Nucleus accumbens (tissue), 56 donors: ENCODE data around the gene GSDMA.
"Not testable (repeated sequence)": the region's sequence is repeated elsewhere in the genome, so short reads cannot be mapped to it uniquely, and the experiment has no call there.

Experiments used
- DNase-seq, 56 donors: peaks; one replicate each; lab custom pipeline; 2025; lab: John Stamatoyannopoulos, UW

The GSDMA gene

DNA sequence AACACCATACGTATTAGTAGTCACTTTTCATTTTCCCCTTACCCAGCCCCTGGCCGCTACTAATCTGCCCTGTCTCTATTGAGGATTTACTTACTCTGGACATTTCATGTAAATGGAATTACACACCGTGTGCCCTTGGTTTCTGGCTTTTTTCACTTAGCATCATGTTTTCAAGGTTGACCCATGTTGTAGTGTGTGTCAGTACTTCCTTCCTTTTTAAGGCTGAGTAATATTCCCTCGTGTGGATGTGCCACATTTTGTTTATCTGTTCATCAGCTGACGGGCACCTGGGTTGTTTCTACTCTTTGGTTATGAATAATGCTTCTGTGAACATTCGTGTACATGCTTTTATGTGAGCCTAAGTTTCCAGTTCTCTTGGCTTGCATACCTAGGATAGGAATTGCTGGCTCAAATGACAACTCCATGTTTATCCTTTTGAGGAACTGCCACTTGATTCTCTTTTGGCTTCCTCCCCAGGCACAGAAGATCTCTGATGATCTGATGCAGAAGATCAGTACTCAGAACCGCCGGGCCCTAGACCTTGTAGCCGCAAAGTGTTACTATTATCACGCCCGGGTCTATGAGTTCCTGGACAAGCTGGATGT lies 25.5 kb downstream of the GSDMA start:
- no peak for DNase-seq

DNA sequence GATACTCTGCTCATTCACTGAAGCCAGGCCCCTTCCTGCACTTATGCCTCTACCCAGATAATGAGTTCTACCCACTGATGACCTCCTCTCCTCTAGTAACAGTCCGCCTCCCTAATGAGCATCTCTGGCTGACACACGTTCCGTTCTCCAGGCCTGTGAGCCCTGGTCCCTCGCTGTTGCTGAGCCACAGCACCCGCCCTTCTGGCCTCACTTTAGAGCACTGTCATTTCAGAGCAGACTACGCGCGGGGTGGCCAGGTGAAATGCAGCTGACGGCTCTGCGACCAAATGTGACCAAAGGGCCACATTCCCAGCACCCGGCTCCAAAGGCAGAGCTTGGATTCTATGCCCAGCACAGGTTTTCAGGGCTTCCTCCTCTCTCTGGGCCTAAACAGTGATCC lies 31.6 kb downstream of the GSDMA start:
- DNase-seq, result no peak

DNA sequence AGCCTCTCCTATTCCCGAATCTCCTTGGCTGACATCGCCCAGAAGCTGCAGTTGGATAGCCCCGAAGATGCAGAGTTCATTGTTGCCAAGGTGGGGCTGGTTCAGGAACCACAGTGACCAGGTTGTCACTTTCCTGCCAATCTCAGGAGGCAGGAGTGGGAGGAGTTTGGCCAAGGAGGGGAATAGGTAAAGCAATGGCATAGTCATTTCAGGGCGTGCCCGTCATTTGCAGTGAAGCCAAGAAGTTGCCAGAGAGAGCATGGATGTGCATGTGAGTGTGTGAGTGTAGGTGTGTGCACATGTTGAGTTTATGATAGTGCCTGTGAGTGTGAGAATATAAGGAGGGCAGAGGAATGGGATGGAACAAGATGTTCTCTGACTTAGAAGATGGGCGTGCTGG lies 32.6 kb downstream of the GSDMA start:
- DNase-seq, result no peak

DNA sequence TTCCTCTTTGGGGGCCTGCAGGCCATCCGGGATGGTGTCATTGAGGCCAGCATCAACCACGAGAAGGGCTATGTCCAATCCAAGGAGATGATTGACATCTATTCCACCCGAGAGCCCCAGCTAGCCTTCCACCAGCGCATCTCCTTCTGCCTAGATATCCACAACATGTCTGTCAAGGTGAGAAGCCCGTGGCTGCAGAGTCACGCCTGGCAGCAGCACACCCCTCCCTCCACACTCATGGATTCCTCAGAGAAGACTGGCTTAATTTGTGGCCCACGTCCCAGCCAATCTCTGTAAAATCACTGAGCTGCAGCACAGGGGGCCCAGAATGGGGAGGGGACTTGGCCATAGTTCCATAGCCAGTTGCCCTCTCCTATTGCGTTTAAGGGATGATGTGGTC lies 33.4 kb downstream of the GSDMA start:
- DNase-seq, result no peak

DNA sequence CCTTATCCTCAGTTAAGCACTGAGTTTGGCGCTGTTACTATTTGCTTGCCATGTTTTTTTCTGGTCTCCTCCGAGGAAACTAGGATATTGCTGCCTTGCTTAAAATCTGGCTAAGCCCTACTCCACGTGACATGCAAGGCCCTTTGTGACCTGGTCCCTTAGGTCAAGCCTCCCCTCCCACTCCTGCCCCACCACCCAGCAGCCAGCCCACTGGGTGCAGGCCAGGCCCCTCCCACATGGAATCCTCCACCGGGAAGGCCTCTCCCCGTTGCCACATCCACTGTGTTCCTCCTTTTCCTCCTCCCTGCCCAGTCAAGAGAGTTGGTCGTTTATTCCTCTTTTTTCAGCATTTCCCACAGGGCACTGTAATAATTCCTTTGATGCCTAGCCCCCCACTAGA lies 34.0 kb downstream of the GSDMA start:
- no peak for DNase-seq

DNA sequence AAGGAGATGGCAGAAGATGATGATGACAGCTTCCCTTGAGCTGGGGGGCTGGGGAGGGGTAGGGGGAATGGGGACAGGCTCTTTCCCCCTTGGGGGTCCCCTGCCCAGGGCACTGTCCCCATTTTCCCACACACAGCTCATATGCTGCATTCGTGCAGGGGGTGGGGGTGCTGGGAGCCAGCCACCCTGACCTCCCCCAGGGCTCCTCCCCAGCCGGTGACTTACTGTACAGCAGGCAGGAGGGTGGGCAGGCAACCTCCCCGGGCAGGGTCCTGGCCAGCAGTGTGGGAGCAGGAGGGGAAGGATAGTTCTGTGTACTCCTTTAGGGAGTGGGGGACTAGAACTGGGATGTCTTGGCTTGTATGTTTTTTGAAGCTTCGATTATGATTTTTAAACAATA lies 34.7 kb downstream of the GSDMA start:
- DNase-seq, result no peak

DNA sequence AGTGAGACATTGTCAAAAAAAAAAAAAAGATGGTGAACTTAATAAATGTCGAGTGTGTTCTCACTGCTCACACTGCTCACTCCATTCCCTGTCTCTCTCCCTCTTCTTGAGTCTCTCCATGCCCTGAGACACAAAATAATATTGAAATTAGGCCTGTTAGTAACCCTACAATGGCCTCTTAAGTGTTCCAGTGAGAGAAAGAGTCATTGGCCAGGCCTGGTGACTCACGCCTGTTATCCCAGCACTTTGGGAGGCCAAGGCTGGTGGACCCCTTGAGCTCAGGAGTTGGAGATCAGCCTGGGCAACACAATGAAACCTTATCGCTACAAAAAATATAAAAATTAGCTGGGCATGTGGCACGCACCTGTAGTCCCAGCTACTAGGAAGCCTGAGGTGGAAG lies 36.3 kb downstream of the GSDMA start:
- DNase-seq, result no peak

DNA sequence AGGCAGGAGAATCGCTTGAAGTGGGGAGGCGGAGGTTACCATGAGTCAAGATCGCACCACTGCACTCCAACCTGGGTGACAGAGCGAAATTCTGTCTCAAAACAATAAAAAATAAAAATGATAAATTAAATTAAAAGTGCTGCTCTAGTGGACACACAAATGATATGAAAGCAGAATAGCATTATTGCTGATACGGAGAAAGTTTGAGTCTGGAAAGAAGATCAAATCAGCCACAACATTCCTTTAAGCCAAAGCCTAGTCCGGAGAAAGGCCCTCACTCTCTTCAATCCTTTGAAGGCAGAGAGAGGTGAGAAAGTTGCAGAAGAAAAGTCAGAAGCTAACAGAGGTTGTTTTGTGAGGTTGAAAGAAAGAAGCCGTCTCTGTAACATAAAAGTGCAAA lies 37.4 kb downstream of the GSDMA start:
- no peak for DNase-seq

DNA sequence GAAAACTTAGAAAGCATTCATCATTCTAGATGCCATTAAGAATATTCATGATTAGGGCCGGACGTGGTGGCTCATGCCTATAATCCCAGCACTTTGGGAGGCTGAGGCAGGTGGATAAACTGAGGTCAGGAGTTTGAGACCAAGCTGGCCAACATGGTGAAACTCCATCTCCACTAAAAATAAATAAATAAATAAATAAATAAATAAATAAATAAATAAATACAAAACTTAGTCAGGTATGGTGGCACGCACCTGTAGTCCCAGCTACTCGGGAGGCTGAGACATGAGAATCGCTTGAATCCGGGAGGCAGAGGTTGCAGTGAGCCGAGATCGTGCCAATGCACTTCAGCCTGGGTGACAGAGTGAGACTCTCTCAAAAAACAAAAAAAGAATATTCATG lies 38.5 kb downstream of the GSDMA start:
- not testable (repeated sequence) for DNase-seq

DNA sequence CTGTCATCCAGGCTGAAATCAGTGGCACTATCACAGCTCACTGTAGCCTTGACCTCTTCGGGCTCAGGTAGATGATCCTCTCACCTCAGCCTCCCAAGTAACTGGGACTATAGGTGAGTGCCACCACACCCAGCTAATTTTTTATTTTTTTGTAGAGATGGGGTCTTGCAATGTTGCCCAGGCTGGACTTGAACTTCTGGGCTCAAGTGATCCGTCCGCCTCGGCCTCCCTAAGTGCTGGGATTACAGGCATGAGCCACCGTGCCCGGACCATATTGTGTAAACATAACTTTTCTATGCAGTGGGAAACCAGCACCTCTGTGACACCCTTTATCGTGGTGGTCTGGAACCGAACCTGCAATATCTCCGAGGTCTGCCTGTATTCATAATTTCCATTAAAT lies 41.3 kb downstream of the GSDMA start:
- DNase-seq, result no peak

DNA sequence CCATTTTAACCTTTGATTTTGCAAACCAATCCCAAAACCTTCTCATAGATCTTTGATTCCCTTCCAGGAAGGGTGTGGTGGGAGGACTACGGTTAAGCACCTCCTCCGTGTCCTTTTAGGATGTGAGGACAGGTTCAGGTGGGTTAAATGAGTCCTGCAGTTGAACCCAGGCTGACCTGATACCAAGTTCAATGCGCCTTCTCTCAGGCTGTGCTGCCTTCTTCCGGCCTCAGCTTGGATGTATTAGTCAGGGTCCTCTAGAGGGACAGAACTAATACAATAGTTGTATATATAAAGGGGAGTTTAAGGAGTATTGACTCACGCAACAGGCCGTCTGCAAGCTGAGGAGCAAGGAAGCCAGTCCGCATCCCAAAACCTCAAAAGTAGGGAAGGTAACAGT lies 41.9 kb downstream of the GSDMA start:
- no peak for DNase-seq

DNA sequence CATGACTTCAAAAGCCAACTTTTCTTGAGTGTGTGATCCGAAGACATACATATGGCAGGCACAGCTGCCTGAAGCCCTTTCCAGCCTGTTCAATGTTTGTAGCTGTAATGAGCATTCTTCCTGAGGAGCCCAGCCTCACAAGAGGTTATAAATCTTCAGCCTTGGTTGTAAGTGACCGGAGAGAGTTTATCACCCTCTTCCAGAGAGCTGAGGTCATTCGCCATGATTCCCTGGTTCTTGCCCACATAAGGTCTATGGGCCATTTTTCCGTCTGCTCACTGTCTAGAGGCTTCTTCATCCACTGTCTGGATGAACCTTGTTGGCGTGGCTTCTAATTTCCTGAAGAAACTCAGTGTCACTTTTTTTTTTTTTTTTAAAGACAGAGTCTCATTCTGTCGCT lies 42.7 kb downstream of the GSDMA start:
- DNase-seq, result no peak

DNA sequence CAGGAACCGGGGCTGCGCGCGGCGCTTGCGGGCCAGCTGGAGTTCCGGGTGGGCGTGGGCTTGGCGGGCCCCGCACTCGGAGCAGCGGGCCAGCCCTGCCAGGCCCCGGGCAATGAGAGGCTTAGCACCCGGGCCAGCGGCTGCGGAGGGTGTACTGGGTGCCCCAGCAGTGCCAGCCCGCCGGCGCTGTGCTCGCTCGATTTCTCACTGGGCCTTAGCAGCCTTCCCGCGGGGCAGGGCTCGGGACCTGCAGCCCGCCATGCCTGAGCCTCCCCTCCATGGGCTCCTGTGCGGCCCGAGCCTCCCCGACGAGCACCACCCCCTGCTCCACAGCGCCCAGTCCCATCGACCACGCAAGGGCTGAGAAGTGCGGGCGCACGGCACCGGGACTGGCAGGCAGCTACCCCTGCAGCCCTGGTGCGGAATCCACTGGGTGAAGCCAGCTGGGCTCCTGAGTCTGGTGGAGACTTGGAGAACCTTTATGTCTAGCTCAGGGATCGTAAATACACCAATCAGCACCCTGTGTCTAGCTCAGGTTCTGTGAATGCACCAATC lies 48.2 kb downstream of the GSDMA start:
- DNase-seq, result not testable (repeated sequence)

DNA sequence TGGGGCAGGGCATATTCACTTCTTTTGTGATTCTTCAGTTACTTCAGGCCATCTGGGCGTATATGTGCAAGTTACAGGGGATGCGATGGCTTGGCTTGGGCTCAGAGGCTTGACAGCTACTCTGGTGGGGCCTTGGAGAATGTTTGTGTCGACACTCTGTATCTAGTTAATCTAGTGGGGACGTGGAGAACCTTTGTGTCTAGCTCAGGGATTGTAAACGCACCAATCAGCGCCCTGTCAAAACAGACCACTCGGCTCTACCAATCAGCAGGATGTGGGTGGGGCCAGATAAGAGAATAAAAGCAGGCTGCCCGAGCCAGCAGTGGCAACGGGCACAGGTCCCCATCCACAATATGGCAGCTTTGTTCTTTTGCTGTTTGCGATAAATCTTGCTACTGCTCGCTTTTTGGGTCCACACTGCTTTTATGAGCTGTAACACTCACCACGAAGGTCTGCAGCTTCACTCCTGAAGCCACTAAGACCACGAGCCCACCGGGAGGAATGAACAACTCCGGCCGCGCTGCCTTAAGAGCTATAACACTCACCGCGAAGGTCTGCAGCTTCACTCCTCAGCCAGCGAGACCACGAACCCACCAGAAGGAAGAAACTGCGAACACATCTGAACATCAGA lies 49.3 kb downstream of the GSDMA start:
- not testable (repeated sequence) for DNase-seq

DNA sequence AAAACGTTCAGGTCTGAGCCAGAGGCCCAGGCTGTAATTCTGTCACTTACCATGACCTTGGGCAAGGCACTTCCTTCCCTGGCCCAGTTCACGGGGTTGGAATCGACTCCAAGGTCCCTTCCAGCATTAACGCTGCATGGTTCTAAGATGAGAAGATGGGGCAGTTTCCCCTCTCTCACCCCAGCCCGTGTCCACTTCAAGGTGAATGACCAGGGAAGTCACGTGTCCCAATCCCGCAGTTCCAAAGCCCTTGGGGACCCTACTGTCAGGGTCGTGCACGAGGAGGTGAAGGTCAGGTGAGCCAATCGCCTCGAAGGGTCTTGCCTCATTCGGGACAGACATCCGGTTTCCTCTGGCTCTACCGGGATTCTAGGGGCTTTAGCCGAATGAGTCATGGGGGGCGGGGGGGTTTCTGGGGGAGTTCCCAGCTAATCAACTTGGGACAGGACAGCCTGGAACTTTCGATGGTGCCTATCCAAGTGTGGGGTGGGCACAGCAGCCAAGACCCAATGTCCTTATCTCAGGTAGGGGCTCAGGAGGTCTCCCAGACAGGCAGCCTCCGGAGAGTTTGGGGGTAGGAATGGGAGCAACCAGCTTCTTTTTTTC lies 51.7 kb downstream of the GSDMA start:
- no peak for DNase-seq

DNA sequence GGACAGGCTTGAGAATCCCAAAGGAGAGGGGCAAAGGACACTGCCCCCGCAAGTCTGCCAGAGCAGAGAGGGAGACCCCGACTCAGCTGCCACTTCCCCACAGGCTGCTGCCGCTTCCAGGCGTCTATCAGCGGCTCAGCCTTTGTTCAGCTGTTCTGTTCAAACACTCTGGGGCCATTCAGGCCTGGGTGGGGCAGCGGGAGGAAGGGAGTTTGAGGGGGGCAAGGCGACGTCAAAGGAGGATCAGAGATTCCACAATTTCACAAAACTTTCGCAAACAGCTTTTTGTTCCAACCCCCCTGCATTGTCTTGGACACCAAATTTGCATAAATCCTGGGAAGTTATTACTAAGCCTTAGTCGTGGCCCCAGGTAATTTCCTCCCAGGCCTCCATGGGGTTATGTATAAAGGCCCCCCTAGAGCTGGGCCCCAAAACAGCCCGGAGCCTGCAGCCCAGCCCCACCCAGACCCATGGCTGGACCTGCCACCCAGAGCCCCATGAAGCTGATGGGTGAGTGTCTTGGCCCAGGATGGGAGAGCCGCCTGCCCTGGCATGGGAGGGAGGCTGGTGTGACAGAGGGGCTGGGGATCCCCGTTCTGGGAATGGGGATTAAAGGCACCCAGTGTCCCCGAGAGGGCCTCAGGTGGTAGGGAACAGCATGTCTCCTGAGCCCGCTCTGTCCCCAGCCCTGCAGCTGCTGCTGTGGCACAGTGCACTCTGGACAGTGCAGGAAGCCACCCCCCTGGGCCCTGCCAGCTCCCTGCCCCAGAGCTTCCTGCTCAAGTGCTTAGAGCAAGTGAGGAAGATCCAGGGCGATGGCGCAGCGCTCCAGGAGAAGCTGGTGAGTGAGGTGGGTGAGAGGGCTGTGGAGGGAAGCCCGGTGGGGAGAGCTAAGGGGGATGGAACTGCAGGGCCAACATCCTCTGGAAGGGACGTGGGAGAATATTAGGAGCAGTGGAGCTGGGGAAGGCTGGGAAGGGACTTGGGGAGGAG lies 52.5 kb downstream of the GSDMA start, which contains the start of gene CSF3:
Gene CSF3, plus strand, starts transcription at position 436 of the 993 bp plus-strand sequence. Its CDS starts 35 bp downstream, at position 471.
- no peak for DNase-seq

DNA sequence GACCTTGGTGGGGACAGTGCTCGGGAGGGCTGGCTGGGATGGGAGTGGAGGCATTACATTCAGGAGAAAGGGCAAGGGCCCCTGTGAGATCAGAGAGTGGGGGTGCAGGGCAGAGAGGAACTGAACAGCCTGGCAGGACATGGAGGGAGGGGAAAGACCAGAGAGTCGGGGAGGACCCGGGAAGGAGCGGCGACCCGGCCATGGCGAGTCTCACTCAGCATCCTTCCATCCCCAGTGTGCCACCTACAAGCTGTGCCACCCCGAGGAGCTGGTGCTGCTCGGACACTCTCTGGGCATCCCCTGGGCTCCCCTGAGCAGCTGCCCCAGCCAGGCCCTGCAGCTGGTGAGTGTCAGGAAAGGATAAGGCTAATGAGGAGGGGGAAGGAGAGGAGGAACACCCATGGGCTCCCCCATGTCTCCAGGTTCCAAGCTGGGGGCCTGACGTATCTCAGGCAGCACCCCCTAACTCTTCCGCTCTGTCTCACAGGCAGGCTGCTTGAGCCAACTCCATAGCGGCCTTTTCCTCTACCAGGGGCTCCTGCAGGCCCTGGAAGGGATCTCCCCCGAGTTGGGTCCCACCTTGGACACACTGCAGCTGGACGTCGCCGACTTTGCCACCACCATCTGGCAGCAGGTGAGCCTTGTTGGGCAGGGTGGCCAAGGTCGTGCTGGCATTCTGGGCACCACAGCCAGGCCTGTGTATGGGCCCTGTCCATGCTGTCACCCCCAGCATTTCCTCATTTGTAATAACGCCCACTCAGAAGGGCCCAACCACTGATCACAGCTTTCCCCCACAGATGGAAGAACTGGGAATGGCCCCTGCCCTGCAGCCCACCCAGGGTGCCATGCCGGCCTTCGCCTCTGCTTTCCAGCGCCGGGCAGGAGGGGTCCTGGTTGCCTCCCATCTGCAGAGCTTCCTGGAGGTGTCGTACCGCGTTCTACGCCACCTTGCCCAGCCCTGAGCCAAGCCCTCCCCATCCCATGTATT lies 53.5 kb downstream of the GSDMA start:
- DNase-seq, result no peak

DNA sequence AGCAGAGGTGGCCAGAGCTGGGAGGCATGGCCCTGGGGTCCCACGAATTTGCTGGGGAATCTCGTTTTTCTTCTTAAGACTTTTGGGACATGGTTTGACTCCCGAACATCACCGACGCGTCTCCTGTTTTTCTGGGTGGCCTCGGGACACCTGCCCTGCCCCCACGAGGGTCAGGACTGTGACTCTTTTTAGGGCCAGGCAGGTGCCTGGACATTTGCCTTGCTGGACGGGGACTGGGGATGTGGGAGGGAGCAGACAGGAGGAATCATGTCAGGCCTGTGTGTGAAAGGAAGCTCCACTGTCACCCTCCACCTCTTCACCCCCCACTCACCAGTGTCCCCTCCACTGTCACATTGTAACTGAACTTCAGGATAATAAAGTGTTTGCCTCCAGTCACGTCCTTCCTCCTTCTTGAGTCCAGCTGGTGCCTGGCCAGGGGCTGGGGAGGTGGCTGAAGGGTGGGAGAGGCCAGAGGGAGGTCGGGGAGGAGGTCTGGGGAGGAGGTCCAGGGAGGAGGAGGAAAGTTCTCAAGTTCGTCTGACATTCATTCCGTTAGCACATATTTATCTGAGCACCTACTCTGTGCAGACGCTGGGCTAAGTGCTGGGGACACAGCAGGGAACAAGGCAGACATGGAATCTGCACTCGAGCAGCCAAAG lies 54.7 kb downstream of the GSDMA start:
- DNase-seq, result no peak
